ENCODE data around the gene NMT1.

NMT1 gene

GRCh38 chr17:45106096-45106495 is 45.0 kb downstream of the NMT1 start:
- TF ChIP-seq, protein P1, sequence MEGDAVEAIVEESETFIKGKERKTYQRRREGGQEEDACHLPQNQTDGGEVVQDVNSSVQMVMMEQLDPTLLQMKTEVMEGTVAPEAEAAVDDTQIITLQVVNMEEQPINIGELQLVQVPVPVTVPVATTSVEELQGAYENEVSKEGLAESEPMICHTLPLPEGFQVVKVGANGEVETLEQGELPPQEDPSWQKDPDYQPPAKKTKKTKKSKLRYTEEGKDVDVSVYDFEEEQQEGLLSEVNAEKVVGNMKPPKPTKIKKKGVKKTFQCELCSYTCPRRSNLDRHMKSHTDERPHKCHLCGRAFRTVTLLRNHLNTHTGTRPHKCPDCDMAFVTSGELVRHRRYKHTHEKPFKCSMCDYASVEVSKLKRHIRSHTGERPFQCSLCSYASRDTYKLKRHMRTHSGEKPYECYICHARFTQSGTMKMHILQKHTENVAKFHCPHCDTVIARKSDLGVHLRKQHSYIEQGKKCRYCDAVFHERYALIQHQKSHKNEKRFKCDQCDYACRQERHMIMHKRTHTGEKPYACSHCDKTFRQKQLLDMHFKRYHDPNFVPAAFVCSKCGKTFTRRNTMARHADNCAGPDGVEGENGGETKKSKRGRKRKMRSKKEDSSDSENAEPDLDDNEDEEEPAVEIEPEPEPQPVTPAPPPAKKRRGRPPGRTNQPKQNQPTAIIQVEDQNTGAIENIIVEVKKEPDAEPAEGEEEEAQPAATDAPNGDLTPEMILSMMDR (IDR thresholded peaks at IDR 0.05; ENCODE audit: borderline replicate concordance, insufficient read depth, low read depth, low read length), result no peak
- no peak overlapping the region for H3K4me3 ChIP-seq (ENCODE audit: low read depth, low read length)

DNA sequence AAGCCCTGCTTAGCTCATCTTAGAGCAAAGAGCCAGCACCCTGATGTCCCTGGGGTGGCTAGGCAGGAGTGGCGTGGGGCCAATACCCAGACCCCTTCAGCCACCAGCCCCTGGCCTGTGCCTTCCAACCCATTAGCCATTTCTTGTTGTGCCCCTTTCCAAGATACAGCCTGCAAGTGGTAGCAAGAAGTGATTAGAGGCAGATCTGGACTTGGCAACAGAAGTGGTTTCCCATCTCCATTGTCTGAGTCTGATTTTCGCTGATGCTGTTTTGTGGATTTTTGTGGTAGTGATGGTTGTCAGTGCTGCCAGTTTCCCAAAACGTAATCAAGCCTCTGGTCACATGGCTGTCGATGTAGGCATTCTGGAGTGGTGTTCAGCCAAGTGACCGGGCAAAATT is 45.5 kb downstream of the NMT1 start:
- H3K4me3 ChIP-seq (ENCODE audit: low read depth, low read length), result no peak overlapping the region
- TF ChIP-seq, protein P1 (IDR thresholded peaks at IDR 0.05; ENCODE audit: borderline replicate concordance, insufficient read depth, low read depth, low read length), result no peak

- H3K4me3 ChIP-seq (ENCODE audit: low read depth, low read length), result no peak overlapping the region
- TF ChIP-seq, protein P1 (IDR thresholded peaks at IDR 0.05; ENCODE audit: borderline replicate concordance, insufficient read depth, low read depth, low read length), result no peak
Measured at GRCh38 chr17:45107293-45108010, 46.3 kb downstream of the NMT1 start.

- TF ChIP-seq, protein P1 (IDR thresholded peaks at IDR 0.05; ENCODE audit: borderline replicate concordance, insufficient read depth, low read depth, low read length), result no peak
- no peak overlapping the region for H3K4me3 ChIP-seq (ENCODE audit: low read depth, low read length)
Measured at GRCh38 chr17:45108051-45108450, 46.9 kb downstream of the NMT1 start.

GRCh38 chr17:45108595-45109521 is 47.7 kb downstream of the NMT1 start:
- TF ChIP-seq, protein P1 (IDR thresholded peaks at IDR 0.05; ENCODE audit: borderline replicate concordance, insufficient read depth, low read depth, low read length), result no peak

DNA sequence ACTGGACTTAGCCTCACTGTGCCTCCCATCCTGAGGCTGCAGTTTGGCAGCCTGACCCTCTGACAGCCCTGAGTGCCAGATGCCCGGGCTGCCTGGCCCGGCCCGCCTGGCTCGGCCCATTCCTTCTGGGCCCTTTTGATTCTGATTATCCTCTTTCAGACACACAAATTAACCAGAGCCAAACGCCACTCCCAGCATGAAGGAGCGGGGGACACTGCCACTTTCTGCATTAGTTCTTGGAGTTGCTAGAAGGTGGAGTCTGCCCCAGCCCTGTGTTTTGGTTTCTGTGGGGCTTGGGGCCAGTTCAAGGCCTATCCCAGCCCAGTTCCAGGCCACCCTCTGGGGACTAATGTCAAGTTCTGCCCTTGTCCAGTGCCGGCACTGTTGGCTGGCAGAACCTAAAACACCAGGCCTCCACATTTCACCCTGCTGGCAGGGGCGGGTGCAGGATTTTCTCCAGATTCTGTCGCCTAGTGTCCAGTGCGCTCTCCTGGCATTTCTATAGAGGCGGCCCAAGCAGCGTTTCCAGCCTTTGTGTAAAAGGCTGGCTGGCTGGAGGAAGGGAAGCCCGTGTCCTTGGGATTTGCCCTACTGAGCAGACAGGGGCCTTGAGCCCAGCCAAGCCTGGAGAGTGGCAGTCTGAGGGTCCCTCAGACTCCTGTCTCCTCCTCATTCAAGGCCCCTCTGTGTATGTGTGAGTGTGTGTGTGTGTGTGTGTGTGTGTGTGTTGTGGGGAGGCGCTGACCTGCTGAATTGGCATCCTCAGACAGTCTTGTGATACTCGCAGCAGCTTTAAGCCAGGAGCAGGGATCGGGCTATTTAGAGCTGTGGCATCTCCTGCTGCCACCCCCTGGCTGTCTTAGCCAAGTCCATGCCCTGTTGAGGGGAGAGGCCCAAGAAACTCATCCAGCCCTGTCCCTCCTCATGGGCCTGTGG is 49.8 kb downstream of the NMT1 start:
- TF ChIP-seq, protein P1 (IDR thresholded peaks at IDR 0.05; ENCODE audit: borderline replicate concordance, insufficient read depth, low read depth, low read length), result no peak

More at GRCh38 chr17:45108595-45109521, 47.7 kb downstream of the NMT1 start:
- no peak overlapping the region for H3K4me3 ChIP-seq (ENCODE audit: low read depth, low read length)

More for the DNA sequence above, 49.8 kb downstream of the NMT1 start:
- H3K4me3 ChIP-seq (ENCODE audit: low read depth, low read length), result no peak overlapping the region
